GM12865 (cell line): ENCODE results near the gene BID.

Source experiments
- DNase-seq: peaks from one replicate; pipeline ENCODE4 v3.0.0; 2010; ENCODE audit warnings: low read depth
- H3K4me3 ChIP-seq: 2 replicates; pipeline ENCODE4 v1.5.1; 2011; ENCODE audit warnings: mild to moderate bottlenecking, low read depth, low read length, control low read depth
- CTCF ChIP-seq: IDR thresholded peaks from 2 replicates; pipeline ENCODE4 v1.5.1; 2011; ENCODE audit warnings: low read length, control low read depth, low read depth, inconsistent platforms; ENCODE audit not compliant: insufficient read depth; ENCODE audit errors: missing control alignments

The BID gene

GRCh38 chr22:17724678-17725499 is 49.4 kb downstream of the BID start:
- no peak overlapping the region for H3K4me3 ChIP-seq
- no peak for TF ChIP-seq CTCF
- no peak for DNase-seq

- H3K4me3 ChIP-seq: no peak overlapping the region
- no peak for DNase-seq
- TF ChIP-seq CTCF: no peak
These were observed 50.0 kb downstream of the BID start for GRCh38 chr22:17724241-17724640.

GRCh38 chr22:17719911-17720310 is 54.4 kb downstream of the BID start:
- H3K4me3 ChIP-seq: no peak overlapping the region
- DNase-seq: no peak
- no peak for TF ChIP-seq CTCF

DNA sequence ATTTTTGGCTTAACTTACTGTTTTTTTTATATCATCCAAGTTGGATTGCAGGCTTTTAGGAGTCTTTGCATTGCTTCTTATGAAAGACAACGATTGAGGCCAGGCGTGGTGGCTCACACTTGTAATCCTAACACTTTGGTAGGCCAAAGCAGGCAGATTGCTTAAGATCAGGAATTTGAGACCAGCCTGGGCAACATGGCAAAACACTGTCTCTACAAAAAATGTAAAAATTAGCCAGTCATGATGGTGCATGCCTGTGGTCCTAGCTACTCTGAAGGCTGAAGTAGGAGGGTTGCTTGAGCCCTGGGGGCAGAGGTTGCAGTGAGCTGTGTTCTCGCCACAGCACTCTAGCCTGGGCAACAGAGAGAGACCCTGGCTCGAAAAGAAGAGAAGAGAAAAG is 56.6 kb downstream of the BID start:
- no peak for TF ChIP-seq CTCF
- no peak for DNase-seq
- no peak overlapping the region for H3K4me3 ChIP-seq

DNA sequence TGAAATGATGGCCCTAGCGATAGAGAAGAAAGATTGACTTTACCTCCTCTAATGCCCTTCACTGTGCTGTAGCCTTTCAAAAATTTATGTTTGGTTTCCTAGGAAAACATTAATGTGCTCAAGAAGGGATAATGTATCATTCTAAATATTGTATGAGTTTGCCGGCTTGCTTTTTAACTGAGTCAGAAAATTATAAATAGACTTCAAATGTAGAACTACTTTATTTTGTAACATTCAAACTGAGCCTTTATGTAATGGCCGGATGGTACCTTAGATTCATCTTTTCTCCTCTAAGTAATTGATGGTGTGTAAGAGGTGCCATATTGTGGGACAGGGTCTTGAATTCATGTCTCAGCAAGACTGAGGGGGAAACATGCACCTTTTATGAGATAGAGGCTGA is 57.7 kb downstream of the BID start:
- no peak for TF ChIP-seq CTCF
- DNase-seq: no peak
- no peak overlapping the region for H3K4me3 ChIP-seq

DNA sequence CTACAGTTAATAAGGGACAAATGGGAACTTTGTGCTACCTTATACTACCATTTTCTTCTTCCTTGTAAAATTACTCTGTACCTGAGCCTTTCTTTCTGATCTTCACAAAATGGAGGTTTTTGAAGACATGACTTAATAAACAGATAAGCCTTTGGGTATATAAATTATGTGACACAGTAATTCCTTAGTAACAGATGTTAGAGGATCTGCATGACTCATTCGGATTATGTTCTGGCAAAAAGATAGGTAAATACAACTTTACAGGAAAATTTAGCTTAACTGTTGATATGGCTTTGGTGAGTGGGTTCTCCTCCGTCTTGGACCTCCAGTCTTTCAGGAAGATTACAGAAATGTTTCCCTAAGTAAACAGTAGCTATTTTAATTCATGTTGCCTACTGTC is 61.8 kb downstream of the BID start:
- no peak for DNase-seq
- no peak for TF ChIP-seq CTCF
- no peak overlapping the region for H3K4me3 ChIP-seq

DNA sequence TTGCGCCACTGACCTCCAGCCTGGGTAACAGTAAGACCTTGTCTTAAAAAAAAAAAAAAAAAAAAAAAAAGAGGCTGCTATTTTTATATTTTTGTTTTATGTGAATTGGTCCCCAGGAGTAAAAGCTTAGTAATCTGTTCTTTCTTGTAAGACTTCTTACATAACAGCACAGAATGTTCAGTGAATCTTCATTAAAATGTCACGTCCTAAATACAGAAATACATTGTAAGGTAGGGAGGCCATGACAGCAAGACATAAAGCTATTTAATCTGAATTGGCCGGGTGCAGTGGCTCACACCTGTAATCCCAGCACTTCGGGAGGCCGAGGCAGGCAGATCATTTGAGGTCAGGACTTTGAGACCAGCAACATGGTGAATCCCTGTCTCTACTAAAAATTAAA is 64.2 kb downstream of the BID start:
- DNase-seq: no peak
- TF ChIP-seq CTCF: no peak
- no peak overlapping the region for H3K4me3 ChIP-seq
